Measurements from ENCODE around the gene HS2ST1.
"Not testable (repeated sequence)": the region's sequence is repeated elsewhere in the genome, so short reads cannot be mapped to it uniquely, and the experiment has no call there.

HS2ST1 gene

DNA sequence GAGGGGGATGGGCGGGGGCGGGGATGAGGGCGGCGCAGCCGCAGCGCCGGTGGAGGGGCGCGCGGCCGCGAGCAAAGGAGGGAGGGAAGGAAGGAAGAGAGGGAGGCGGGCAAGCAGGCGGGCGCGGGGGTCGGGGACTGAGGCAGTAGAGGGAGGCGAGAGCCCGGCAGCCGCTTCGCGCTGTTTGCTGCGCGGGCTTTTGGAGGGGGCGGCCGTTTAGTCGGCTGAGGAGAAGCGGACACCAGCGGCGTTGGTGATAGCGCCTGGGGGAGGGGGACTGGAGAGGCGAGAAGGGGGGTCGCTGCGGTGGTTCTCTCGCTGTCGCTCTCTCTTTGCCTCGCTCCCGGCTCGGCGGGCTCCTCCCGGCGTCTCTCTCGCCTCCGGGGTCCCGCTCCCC lies at the start of gene HS2ST1:
TSS of gene HS2ST1 (plus strand) at position 35 of the 397 bp plus-strand sequence.
- Histone ChIP-seq H4K20me1 (ENCODE audit: insufficient read depth, low read length) (no peaks in the 10 kb centered on the region), H2AFZ (ENCODE audit: low read length) (0 out of 2 replicates have a peak within 1 kb of the TSS, but pooled peaks have one; percentile 2), H3K4me1 (ENCODE audit: insufficient read depth, low read length, severe bottlenecking) (peaks cover 41% of the 10 kb centered on the region), H3K9me3 (ENCODE audit: low read length) (no peaks in the 10 kb centered on the region), H3K4me3 (ENCODE audit: low read depth, low read length, poor library complexity, severe bottlenecking) (peak within 1 kb of the TSS; percentile 96), H3K9me2 (ENCODE audit: low read depth, low read length) (no peaks in the 10 kb centered on the region), H3K36me3 (ENCODE audit: insufficient read depth, low read length) (peaks cover 17% of the 10 kb centered on the region), H3K79me2 (ENCODE audit: insufficient read depth, low read length) (peaks cover 89% of the 10 kb centered on the region), H3K4me2 (ENCODE audit: low read length) (peak within 1 kb of the TSS; percentile 93), H3K27ac (ENCODE audit: low read depth, low read length, poor library complexity, severe bottlenecking) (peak within 1 kb of the TSS; percentile 87), H3K9ac (ENCODE audit: low read length) (peak within 1 kb of the TSS; percentile 97), H3F3A (ENCODE audit: insufficient read depth, low read length) (no peaks in the 10 kb centered on the region), H3K27me3 (ENCODE audit: insufficient read depth, low read length) (no peaks in the 10 kb centered on the region)
- TF ChIP-seq, protein P1, sequence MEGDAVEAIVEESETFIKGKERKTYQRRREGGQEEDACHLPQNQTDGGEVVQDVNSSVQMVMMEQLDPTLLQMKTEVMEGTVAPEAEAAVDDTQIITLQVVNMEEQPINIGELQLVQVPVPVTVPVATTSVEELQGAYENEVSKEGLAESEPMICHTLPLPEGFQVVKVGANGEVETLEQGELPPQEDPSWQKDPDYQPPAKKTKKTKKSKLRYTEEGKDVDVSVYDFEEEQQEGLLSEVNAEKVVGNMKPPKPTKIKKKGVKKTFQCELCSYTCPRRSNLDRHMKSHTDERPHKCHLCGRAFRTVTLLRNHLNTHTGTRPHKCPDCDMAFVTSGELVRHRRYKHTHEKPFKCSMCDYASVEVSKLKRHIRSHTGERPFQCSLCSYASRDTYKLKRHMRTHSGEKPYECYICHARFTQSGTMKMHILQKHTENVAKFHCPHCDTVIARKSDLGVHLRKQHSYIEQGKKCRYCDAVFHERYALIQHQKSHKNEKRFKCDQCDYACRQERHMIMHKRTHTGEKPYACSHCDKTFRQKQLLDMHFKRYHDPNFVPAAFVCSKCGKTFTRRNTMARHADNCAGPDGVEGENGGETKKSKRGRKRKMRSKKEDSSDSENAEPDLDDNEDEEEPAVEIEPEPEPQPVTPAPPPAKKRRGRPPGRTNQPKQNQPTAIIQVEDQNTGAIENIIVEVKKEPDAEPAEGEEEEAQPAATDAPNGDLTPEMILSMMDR (IDR thresholded peaks at IDR 0.05; ENCODE audit: low read length) = no peak
- TF ChIP-seq EZH2 (IDR thresholded peaks at IDR 0.05; ENCODE audit: borderline replicate concordance, low read length) = no peak

DNA sequence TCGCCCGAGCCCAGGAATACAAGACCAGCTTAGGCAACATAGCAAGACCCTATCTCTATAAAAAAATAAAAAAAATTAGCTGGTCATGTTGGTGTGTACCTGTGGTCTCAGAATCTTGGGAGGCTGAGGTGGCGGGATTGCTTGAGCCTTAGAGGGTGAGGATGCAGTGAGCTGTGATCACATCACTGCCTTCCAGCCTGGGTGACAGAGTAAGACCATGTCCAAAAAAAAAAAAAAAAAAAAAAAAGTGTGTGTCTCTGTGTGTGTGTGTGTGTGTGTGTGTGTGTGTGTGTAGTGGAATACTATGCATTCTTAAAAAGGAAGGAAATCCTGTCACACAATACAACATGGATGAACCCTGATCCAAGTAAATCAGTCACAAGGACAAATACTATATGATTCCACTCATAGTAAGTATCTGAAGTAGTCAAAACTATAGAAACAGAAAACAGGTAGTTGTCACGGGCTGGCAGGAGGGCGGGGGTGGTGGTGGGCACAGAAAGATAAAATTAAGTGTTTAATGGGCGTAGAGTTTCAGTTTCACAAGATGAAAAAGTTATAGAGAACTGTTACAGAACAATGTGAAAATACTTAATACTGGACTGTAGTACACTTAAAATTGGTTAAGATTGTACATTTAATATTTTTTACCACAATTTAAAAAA lies 48.3 kb upstream of the HS2ST1 start:
- Histone ChIP-seq H3K27ac (ENCODE audit: low read depth, low read length, poor library complexity, severe bottlenecking) (no peak overlapping the region), H3K9me3 (ENCODE audit: low read length) (no peaks in the 10 kb centered on the region), H3K4me3 (ENCODE audit: low read depth, low read length, poor library complexity, severe bottlenecking) (no peak overlapping the region), H2AFZ (ENCODE audit: low read length) (no peak overlapping the region), H3K4me1 (ENCODE audit: insufficient read depth, low read length, severe bottlenecking) (no peaks in the 10 kb centered on the region), H3K9ac (ENCODE audit: low read length) (no peak overlapping the region), H3K79me2 (ENCODE audit: insufficient read depth, low read length) (no peaks in the 10 kb centered on the region; the same call in 1 of the 2 replicates), H4K20me1 (ENCODE audit: insufficient read depth, low read length) (no peaks in the 10 kb centered on the region), H3K27me3 (ENCODE audit: insufficient read depth, low read length) (no peaks in the 10 kb centered on the region), H3K4me2 (ENCODE audit: low read length) (no peak overlapping the region), H3K36me3 (ENCODE audit: insufficient read depth, low read length) (peaks cover 29% of the 10 kb centered on the region), H3F3A (ENCODE audit: insufficient read depth, low read length) (no peaks in the 10 kb centered on the region), H3K9me2 (ENCODE audit: low read depth, low read length) (no peaks in the 10 kb centered on the region)
- no peak for TF ChIP-seq EZH2 (IDR thresholded peaks at IDR 0.05; ENCODE audit: borderline replicate concordance, low read length)
- TF ChIP-seq, protein P1 (IDR thresholded peaks at IDR 0.05; ENCODE audit: low read length) = no peak

DNA sequence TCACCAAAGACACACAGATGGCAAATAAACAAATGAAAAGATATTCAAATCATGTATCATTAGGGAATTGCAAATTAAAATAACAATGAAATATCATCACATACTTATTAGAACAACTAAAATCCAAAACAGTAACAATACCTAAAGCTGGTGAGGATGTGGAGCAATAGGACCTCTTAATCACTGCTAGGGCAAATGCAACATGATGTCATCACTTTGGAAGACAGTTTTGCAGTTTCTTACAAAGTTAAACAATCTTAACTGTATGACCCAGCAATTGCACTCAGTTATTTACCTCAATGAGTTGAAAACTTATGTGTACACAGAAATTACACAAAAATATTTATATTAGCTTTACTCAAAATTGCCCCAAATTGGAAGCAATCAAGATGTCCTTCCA lies 47.8 kb upstream of the HS2ST1 start:
- Histone ChIP-seq H3K4me2 (ENCODE audit: low read length) (no peak overlapping the region), H3K4me1 (ENCODE audit: insufficient read depth, low read length, severe bottlenecking) (no peaks in the 10 kb centered on the region), H4K20me1 (ENCODE audit: insufficient read depth, low read length) (no peaks in the 10 kb centered on the region)

GRCh38 chr1:86867278-86867677 lies 47.2 kb upstream of the HS2ST1 start:
- H3K4me2 ChIP-seq (ENCODE audit: low read length); H3F3A ChIP-seq (ENCODE audit: insufficient read depth, low read length); H3K4me3 ChIP-seq (ENCODE audit: low read depth, low read length, poor library complexity, severe bottlenecking); H4K20me1 ChIP-seq (ENCODE audit: insufficient read depth, low read length); H3K9me2 ChIP-seq (ENCODE audit: low read depth, low read length); H3K79me2 ChIP-seq (ENCODE audit: insufficient read depth, low read length); H3K27me3 ChIP-seq (ENCODE audit: insufficient read depth, low read length); H3K9me3 ChIP-seq (ENCODE audit: low read length); H3K4me1 ChIP-seq (ENCODE audit: insufficient read depth, low read length, severe bottlenecking); H3K27ac ChIP-seq (ENCODE audit: low read depth, low read length, poor library complexity, severe bottlenecking); H3K9ac ChIP-seq (ENCODE audit: low read length); H2AFZ ChIP-seq (ENCODE audit: low read length): not testable (repeated sequence)
- peaks cover 29% of the 10 kb centered on the region for H3K36me3 ChIP-seq (ENCODE audit: insufficient read depth, low read length)

More for the DNA sequence above, 47.8 kb upstream of the HS2ST1 start:
- Histone ChIP-seq H3K27me3 (ENCODE audit: insufficient read depth, low read length) (no peaks in the 10 kb centered on the region), H3K79me2 (ENCODE audit: insufficient read depth, low read length) (no peaks in the 10 kb centered on the region; the same call in 1 of the 2 replicates), H3K9me2 (ENCODE audit: low read depth, low read length) (no peaks in the 10 kb centered on the region), H3K4me3 (ENCODE audit: low read depth, low read length, poor library complexity, severe bottlenecking) (no peak overlapping the region), H3F3A (ENCODE audit: insufficient read depth, low read length) (no peaks in the 10 kb centered on the region), H3K9ac (ENCODE audit: low read length) (no peak overlapping the region), H2AFZ (ENCODE audit: low read length) (no peak overlapping the region), H3K27ac (ENCODE audit: low read depth, low read length, poor library complexity, severe bottlenecking) (no peak overlapping the region), H3K36me3 (ENCODE audit: insufficient read depth, low read length) (peaks cover 29% of the 10 kb centered on the region), H3K9me3 (ENCODE audit: low read length) (no peaks in the 10 kb centered on the region)
- TF ChIP-seq, protein P1 (IDR thresholded peaks at IDR 0.05; ENCODE audit: low read length) = no peak
- no peak for TF ChIP-seq EZH2 (IDR thresholded peaks at IDR 0.05; ENCODE audit: borderline replicate concordance, low read length)

All from OCI-LY1 (cell line).